Ishikawa (cell line): ENCODE measurements around the gene FADS2.

ENCODE experiments used
- CEBPB ChIP-seq: IDR thresholded peaks from 2 replicates; pipeline ENCODE4 v1.6.1; 2012
- CREB1 ChIP-seq: IDR thresholded peaks from 2 replicates; pipeline ENCODE4 v1.6.1; 2012; ENCODE audit warnings: low read depth
- EGR1 ChIP-seq: IDR thresholded peaks from 2 replicates; pipeline ENCODE4 v1.6.1; 2012
- EP300 ChIP-seq: IDR thresholded peaks from 2 replicates; pipeline ENCODE4 v1.6.1; 2012; ENCODE audit warnings: borderline replicate concordance
- FOXM1 ChIP-seq: IDR thresholded peaks from 2 replicates; pipeline ENCODE4 v1.6.1; 2012; ENCODE audit warnings: low read depth, borderline replicate concordance
- MAX ChIP-seq: IDR thresholded peaks from 2 replicates; pipeline ENCODE4 v1.6.1; 2012
- NFIC ChIP-seq: IDR thresholded peaks from 2 replicates; pipeline ENCODE4 v1.6.1; 2012
- RAD21 ChIP-seq: IDR thresholded peaks from 2 replicates; pipeline ENCODE4 v1.6.1; 2012; ENCODE audit warnings: low read depth
- TAF1 ChIP-seq: IDR thresholded peaks from 2 replicates; pipeline ENCODE4 v1.6.1; 2012; ENCODE audit warnings: low read depth, mild to moderate bottlenecking
- TCF12 ChIP-seq: IDR thresholded peaks from 2 replicates; pipeline ENCODE4 v1.6.1; 2012; ENCODE audit warnings: low read depth
- TEAD4 ChIP-seq: IDR thresholded peaks from 2 replicates; pipeline ENCODE4 v1.6.1; 2012
- YY1 ChIP-seq: IDR thresholded peaks from 2 replicates; pipeline ENCODE4 v1.6.1; 2012; ENCODE audit warnings: low read depth
- ZBTB7A ChIP-seq: IDR thresholded peaks from 2 replicates; pipeline ENCODE4 v1.6.1; 2012; ENCODE audit warnings: low read depth
- TF ChIP-seq, protein P1 (sequence below): IDR thresholded peaks from 2 replicates; pipeline ENCODE4 v1.6.1; 2012
- TF ChIP-seq, protein P2 (sequence below): IDR thresholded peaks from 2 replicates; pipeline ENCODE4 v1.6.1; 2012; ENCODE audit warnings: low read depth, mild to moderate bottlenecking

Gene FADS2

DNA sequence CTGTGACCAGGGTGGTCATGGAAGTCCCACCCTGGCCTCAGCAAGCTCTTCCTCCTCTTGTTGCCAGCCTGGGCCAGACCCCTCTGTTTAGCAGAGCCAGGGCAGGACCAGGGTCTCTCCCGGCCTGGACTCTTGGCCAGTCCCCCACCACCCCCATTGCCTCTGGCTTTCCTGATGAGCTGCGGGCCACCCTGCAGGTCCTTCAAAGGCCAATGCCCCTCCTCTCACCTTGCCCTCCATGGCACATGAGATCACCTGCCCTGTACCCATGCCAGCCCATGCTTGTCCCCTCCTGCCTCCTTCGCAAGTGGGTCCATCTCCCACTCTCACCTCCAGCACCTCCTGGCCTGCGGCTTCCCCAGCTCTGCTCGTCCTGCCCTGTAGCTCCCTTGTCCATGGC is 10.4 kb downstream of the FADS2 start:
- TF ChIP-seq MAX (no peak), NFIC (no peak), CEBPB (no peak), EP300 (no peak), TCF12 (no peak), EGR1 (no peak), CREB1 (no peak), YY1 (no peak), RAD21 (no peak), TEAD4 (no peak), ZBTB7A (no peak), TAF1 (no peak), FOXM1 (no peak)
- TF ChIP-seq, protein P1, sequence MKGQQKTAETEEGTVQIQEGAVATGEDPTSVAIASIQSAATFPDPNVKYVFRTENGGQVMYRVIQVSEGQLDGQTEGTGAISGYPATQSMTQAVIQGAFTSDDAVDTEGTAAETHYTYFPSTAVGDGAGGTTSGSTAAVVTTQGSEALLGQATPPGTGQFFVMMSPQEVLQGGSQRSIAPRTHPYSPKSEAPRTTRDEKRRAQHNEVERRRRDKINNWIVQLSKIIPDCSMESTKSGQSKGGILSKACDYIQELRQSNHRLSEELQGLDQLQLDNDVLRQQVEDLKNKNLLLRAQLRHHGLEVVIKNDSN = no peak
- TF ChIP-seq, protein P2, sequence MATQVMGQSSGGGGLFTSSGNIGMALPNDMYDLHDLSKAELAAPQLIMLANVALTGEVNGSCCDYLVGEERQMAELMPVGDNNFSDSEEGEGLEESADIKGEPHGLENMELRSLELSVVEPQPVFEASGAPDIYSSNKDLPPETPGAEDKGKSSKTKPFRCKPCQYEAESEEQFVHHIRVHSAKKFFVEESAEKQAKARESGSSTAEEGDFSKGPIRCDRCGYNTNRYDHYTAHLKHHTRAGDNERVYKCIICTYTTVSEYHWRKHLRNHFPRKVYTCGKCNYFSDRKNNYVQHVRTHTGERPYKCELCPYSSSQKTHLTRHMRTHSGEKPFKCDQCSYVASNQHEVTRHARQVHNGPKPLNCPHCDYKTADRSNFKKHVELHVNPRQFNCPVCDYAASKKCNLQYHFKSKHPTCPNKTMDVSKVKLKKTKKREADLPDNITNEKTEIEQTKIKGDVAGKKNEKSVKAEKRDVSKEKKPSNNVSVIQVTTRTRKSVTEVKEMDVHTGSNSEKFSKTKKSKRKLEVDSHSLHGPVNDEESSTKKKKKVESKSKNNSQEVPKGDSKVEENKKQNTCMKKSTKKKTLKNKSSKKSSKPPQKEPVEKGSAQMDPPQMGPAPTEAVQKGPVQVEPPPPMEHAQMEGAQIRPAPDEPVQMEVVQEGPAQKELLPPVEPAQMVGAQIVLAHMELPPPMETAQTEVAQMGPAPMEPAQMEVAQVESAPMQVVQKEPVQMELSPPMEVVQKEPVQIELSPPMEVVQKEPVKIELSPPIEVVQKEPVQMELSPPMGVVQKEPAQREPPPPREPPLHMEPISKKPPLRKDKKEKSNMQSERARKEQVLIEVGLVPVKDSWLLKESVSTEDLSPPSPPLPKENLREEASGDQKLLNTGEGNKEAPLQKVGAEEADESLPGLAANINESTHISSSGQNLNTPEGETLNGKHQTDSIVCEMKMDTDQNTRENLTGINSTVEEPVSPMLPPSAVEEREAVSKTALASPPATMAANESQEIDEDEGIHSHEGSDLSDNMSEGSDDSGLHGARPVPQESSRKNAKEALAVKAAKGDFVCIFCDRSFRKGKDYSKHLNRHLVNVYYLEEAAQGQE = no peak

DNA sequence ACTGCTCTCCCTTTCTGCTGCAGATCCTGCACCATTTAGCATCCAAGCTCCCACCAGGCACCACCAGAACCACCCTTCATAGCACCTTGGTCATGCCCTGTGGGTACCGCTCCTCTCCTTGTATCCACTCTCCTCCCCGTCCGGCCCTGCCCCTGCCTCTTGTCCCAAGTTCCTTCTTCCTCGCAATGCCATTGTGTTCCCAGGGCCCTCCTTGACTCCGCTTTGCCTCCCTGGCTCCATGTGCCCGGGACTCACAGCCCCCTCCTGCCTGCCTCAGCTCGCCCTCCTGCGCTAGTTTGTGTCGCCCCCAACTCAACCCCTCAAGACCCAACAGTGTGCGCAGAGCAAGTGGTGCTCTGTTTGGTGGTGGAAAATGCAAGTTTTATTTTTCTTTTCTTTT is 10.8 kb downstream of the FADS2 start:
- TF ChIP-seq TAF1 (no peak), CEBPB (no peak), FOXM1 (no peak), NFIC (no peak), CREB1 (no peak), EGR1 (no peak), YY1 (no peak), RAD21 (no peak), ZBTB7A (no peak), EP300 (no peak), TEAD4 (no peak), MAX (no peak), TCF12 (no peak)
- TF ChIP-seq, protein P1 = no peak
- TF ChIP-seq, protein P2 = no peak

GRCh38 chr11:61839742-61840141 is 11.6 kb downstream of the FADS2 start:
- TF ChIP-seq TAF1 (no peak), RAD21 (no peak), MAX (no peak), CREB1 (no peak), ZBTB7A (no peak), EGR1 (no peak), YY1 (no peak), TEAD4 (no peak), TCF12 (no peak), EP300 (no peak), CEBPB (no peak), FOXM1 (no peak), NFIC (no peak)
- TF ChIP-seq, protein P1 = no peak
- TF ChIP-seq, protein P2 = no peak

- TF ChIP-seq ZBTB7A = no peak
- TF ChIP-seq, protein P2 = no peak
- no peak for TF ChIP-seq TCF12
- TF ChIP-seq TAF1 = no peak
- TF ChIP-seq CREB1 = no peak
- no peak for TF ChIP-seq TEAD4
Measured at GRCh38 chr11:61840371-61840770, 12.3 kb downstream of the FADS2 start.
